Thymus (tissue), 11 donors: ENCODE measurements around the gene SORCS1. TPM values are rescaled to one million over a fixed set of nuclear protein-coding genes. Genes with fewer than 3 reads are reported as not detected.

Experiments used
- DNase-seq, 9 donors: peaks; one replicate each; pipeline ENCODE4 v3.0.0-alpha.2; 2013; ENCODE audit warnings: low spot score in 9 of 9, low read depth in 6 of 9, missing footprints in 1 of 9
- H3K27ac ChIP-seq, 2 donors: one replicate each; pipeline ENCODE4 v1.5.1; 2013; ENCODE audit warnings: control low read depth in 1 of 2, low read depth in 1 of 2, low read length in 1 of 2, mild to moderate bottlenecking in 1 of 2, moderate library complexity in 1 of 2
- H3K27me3 ChIP-seq, 2 donors: one replicate each; pipeline ENCODE4 v1.5.1; 2013; ENCODE audit warnings: low read length in 1 of 2; ENCODE audit not compliant: control insufficient read depth in 2 of 2, insufficient read depth in 1 of 2
- H3K36me3 ChIP-seq, 2 donors: one replicate each; pipeline ENCODE4 v1.5.1; 2013; ENCODE audit warnings: low read length in 1 of 2, mild to moderate bottlenecking in 1 of 2, moderate library complexity in 1 of 2; ENCODE audit not compliant: control insufficient read depth in 2 of 2, insufficient read depth in 2 of 2
- H3K4me1 ChIP-seq, 2 donors: one replicate each; pipeline ENCODE4 v1.5.1; 2013; ENCODE audit warnings: low read length in 2 of 2; ENCODE audit not compliant: control insufficient read depth in 2 of 2, insufficient read depth in 2 of 2
- H3K4me3 ChIP-seq, 2 donors: one replicate each; pipeline ENCODE4 v1.5.1; 2013; ENCODE audit warnings: low read length in 2 of 2, control low read depth in 1 of 2, mild to moderate bottlenecking in 1 of 2
- H3K9me3 ChIP-seq, 2 donors: one replicate each; pipeline ENCODE4 v1.5.1; 2013; ENCODE audit warnings: low read length in 1 of 2, mild to moderate bottlenecking in 1 of 2; ENCODE audit not compliant: control insufficient read depth in 2 of 2, insufficient read depth in 1 of 2
- WGBS: extraction: QIAGEN DNeasy Blood & Tissue Kit; methylation state at CpG from one replicate; pipeline ENCODE4 v1.1.7; 2013; 5-methylcytosine and 5-hydroxymethylcytosine counted together
- polyA plus RNA-seq: library from polyadenylated mRNA; stranded (reverse); fragments of 200-250 nt; gene quantifications from one replicate; pipeline ENCODE4 v1.2.3, GENCODE V29; 2013
- total RNA-seq: library from RNA; stranded (reverse); fragments of 120-200 nt; gene quantifications from one replicate; pipeline ENCODE4 v1.2.4, GENCODE V29; 2013
- donor health status: healthy.

SORCS1 gene
- total and polyA plus RNA-seq, 2 donors, result 1.1 to 3.6 TPM

DNA sequence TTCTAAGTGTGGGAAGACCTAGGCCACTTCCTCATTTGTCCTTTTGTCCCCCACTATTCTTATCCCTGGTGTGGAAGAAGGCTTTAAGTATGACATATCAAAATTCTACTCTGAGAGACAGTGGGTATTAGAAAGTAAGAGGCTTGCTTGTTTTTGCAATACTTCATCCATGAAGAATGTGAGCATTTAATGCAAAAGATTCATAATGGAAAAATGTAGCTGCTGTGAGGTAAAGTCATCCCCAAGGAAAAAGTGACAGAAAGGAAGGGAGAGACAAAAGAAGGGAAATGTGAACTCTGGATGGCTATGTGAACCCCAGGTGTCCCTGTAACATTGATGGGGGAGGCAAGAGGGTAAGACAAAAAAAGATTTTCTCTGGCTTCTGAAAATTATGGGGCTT, 607.5 kb downstream of the SORCS1 start:
- Histone ChIP-seq H3K9me3 (no peaks in the 10 kb centered on the region), H3K27ac (no peak overlapping the region), H3K36me3 (no peaks in the 10 kb centered on the region), H3K4me3 (no peak overlapping the region), H3K4me1 (no peaks in the 10 kb centered on the region), H3K27me3 (no peaks in the 10 kb centered on the region)
- DNase-seq, result no peak

- Histone ChIP-seq H3K9me3 (no peaks in the 10 kb centered on the region), H3K4me1 (no peaks in the 10 kb centered on the region), H3K4me3 (no peak overlapping the region), H3K36me3 (no peaks in the 10 kb centered on the region), H3K27me3 (no peaks in the 10 kb centered on the region), H3K27ac (no peak overlapping the region)
- 64% methylated on average over 2 of the region's 2 CpGs for WGBS
- DNase-seq, result no peak
Observed at GRCh38 chr10:106555599-106555998, 608.9 kb downstream of the SORCS1 start.

- WGBS, result 94% methylated on average over 4 of the region's 4 CpGs
- DNase-seq, result no peak
Observed at GRCh38 chr10:106551501-106552062, 612.9 kb downstream of the SORCS1 start.

GRCh38 chr10:106548832-106549231, 615.7 kb downstream of the SORCS1 start:
- Histone ChIP-seq H3K36me3 (no peaks in the 10 kb centered on the region), H3K27me3 (no peaks in the 10 kb centered on the region), H3K4me1 (no peaks in the 10 kb centered on the region), H3K4me3 (no peak overlapping the region), H3K9me3 (no peaks in the 10 kb centered on the region), H3K27ac (no peak overlapping the region)
- 91% methylated on average over 6 of the region's 6 CpGs for WGBS
- DNase-seq, result no peak

More at GRCh38 chr10:106551501-106552062, 612.9 kb downstream of the SORCS1 start:
- H3K4me1 ChIP-seq, result no peaks in the 10 kb centered on the region
- no peaks in the 10 kb centered on the region for H3K36me3 ChIP-seq
- H3K9me3 ChIP-seq, result no peaks in the 10 kb centered on the region
- no peak overlapping the region for H3K27ac ChIP-seq
- no peak overlapping the region for H3K4me3 ChIP-seq
- no peaks in the 10 kb centered on the region for H3K27me3 ChIP-seq

GRCh38 chr10:106547047-106547635, 617.4 kb downstream of the SORCS1 start:
- WGBS, result 92% methylated on average over 7 of the region's 7 CpGs
- Histone ChIP-seq H3K9me3 (no peaks in the 10 kb centered on the region), H3K27me3 (no peaks in the 10 kb centered on the region), H3K4me3 (no peak overlapping the region), H3K36me3 (no peaks in the 10 kb centered on the region), H3K27ac (no peak overlapping the region), H3K4me1 (no peaks in the 10 kb centered on the region)
- DNase-seq, result no peak

GRCh38 chr10:106542461-106542860, 622.0 kb downstream of the SORCS1 start:
- no peaks in the 10 kb centered on the region for H3K27me3 ChIP-seq
- no peak overlapping the region for H3K4me3 ChIP-seq
- no peaks in the 10 kb centered on the region for H3K36me3 ChIP-seq
- H3K9me3 ChIP-seq, result no peaks in the 10 kb centered on the region
- 99% methylated on average over 3 of the region's 3 CpGs for WGBS
- no peak overlapping the region for H3K27ac ChIP-seq
- no peaks in the 10 kb centered on the region for H3K4me1 ChIP-seq
- DNase-seq, result no peak

- no peaks in the 10 kb centered on the region for H3K27me3 ChIP-seq
- H3K36me3 ChIP-seq, result no peaks in the 10 kb centered on the region
- H3K4me3 ChIP-seq, result no peak overlapping the region
- H3K27ac ChIP-seq, result no peak overlapping the region
- DNase-seq, result no peak
- H3K9me3 ChIP-seq, result no peaks in the 10 kb centered on the region
- H3K4me1 ChIP-seq, result no peaks in the 10 kb centered on the region
Observed at GRCh38 chr10:106540645-106541044, 623.9 kb downstream of the SORCS1 start.

DNA sequence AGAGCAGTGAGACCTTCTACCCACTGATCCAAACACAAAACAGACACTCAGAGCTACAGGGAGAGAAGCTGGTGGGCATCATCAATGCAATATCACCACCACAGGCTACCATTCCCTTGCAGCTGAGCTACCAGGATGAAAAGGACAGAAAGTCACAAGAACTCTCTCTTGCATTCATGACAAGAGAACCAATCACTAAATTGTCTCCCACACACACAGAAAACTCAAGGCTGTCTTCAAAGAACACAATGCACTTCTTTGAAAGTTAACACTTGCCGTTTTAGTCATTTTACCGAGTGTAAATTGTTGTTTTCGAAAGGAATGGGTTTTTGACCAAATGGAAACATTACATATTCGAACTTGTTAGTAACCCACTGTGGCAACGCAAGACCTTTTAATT, 626.6 kb downstream of the SORCS1 start:
- Histone ChIP-seq H3K4me1 (no peaks in the 10 kb centered on the region), H3K9me3 (no peaks in the 10 kb centered on the region), H3K27ac (no peak overlapping the region), H3K36me3 (no peaks in the 10 kb centered on the region), H3K4me3 (no peak overlapping the region), H3K27me3 (no peaks in the 10 kb centered on the region)
- WGBS, result 73% methylated on average over 5 of the region's 5 CpGs
- no peak for DNase-seq

GRCh38 chr10:106535304-106535953, 629.1 kb downstream of the SORCS1 start:
- no peak for DNase-seq
- Histone ChIP-seq H3K36me3 (no peaks in the 10 kb centered on the region), H3K4me3 (no peak overlapping the region), H3K4me1 (no peaks in the 10 kb centered on the region), H3K9me3 (no peaks in the 10 kb centered on the region), H3K27ac (no peak overlapping the region), H3K27me3 (no peaks in the 10 kb centered on the region)
- WGBS, result 80% methylated on average over 5 of the region's 5 CpGs
